HCT116 (cell line): Measurements from ENCODE around the gene SNHG17. TPM values are rescaled to one million over a fixed set of nuclear protein-coding genes. Genes with fewer than 3 reads are reported as not detected.

Experiments
- ATAC-seq: fragments of 200-7000 bp; cut with Tn5 transposase; 2 replicates; pipeline ENCODE4 v1.9.1; 2020; ENCODE audit warnings: mild to moderate bottlenecking, moderate library complexity
- BruUV-seq: library from RNA; stranded (reverse); fragments of 400-500 nt; replicated peaks from 2 replicates; lab custom pipeline; 2021; lab: Mats Ljungman, UMichigan
- CTCF ChIA-PET: fragments of 300-600 bp; sonication (Branson Sonifier 250); formaldehyde crosslinking; loops from one replicate; lab custom pipeline; 2021; ENCODE audit warnings: antibody characterized with exemption; lab: Charles Lee
- POLR2A ChIA-PET: fragments of 300-600, 350-600 bp; sonication (Branson Sonifier 250); formaldehyde crosslinking; loops from one replicate; lab custom pipeline; 2021; ENCODE audit warnings: antibody characterized with exemption; lab: Charles Lee
- RAD21 ChIA-PET, 2 experiments: fragments of 300-600 bp; sonication (Branson Sonifier 250); formaldehyde crosslinking; loops; one replicate each; lab custom pipeline; 2023; ENCODE audit warnings: low total read pairs in 2 of 2; ENCODE audit not compliant: uncharacterized antibody in 2 of 2, unreplicated experiment in 2 of 2, low non-redundant PET in 1 of 2; lab: Charles Lee
- DNase-seq: peaks from one replicate; pipeline ENCODE4 v3.0.0-alpha.2; 2010; ENCODE audit warnings: low read depth, low spot score
- H2AFZ ChIP-seq: fragments of 200-600 bp; shearing (Covaris generic), sonication (generic); 2 replicates; pipeline ENCODE4 v1.6.1; 2017; ENCODE audit warnings: low read depth, mixed run types, mixed read lengths, antibody characterized with exemption, low read length; ENCODE audit not compliant: poor library complexity, severe bottlenecking
- H3K27ac ChIP-seq: 2 replicates; pipeline ENCODE4 v1.5.1; 2012; ENCODE audit warnings: low read depth, low read length
- H3K27me3 ChIP-seq: fragments of 200-600 bp; sonication (generic); 2 replicates; pipeline ENCODE4 v1.6.1; 2016; ENCODE audit warnings: mixed run types, low read length, mixed read lengths; ENCODE audit not compliant: insufficient read depth
- H3K36me3 ChIP-seq, 2 experiments: fragments of 200-500 bp in 1 of 2; fragments of 200-600 bp in 1 of 2; sonication (Bioruptor generic) in 1 of 2; sonication (generic) in 1 of 2; 2 replicates each; pipeline versions ENCODE4 v1.5.1 to v1.6.1; 2014 to 2016; ENCODE audit warnings: low read length in 2 of 2, inconsistent platforms in 1 of 2, mixed read lengths in 1 of 2, mixed run types in 1 of 2; ENCODE audit not compliant: insufficient read depth in 2 of 2, control insufficient read depth in 1 of 2
- H3K4me1 ChIP-seq, 2 experiments: fragments of 200-600 bp in 1 of 2; sonication (generic) in 1 of 2; 2 replicates each; pipeline versions ENCODE4 v1.5.1 to v1.6.1; 2012 to 2017; ENCODE audit warnings: low read length in 2 of 2, inconsistent platforms in 1 of 2, mild to moderate bottlenecking in 1 of 2, mixed read lengths in 1 of 2, mixed run types in 1 of 2, moderate library complexity in 1 of 2; ENCODE audit not compliant: insufficient read depth in 2 of 2, control insufficient read depth in 1 of 2
- H3K4me2 ChIP-seq: fragments of 200-600 bp; sonication (generic); 2 replicates; pipeline ENCODE4 v1.6.1; 2017; ENCODE audit warnings: mixed run types, low read length, mixed read lengths
- H3K4me3 ChIP-seq, 2 experiments: fragments of 200-600 bp in 1 of 2; sonication (generic) in 1 of 2; replicated peaks in 1 of 2; 2 replicates each; pipeline ENCODE4 v1.5.1; 2011 to 2016; ENCODE audit warnings: low read length in 2 of 2, control low read depth in 1 of 2, low read depth in 1 of 2, mild to moderate bottlenecking in 1 of 2, mixed read lengths in 1 of 2, mixed run types in 1 of 2
- H3K79me2 ChIP-seq: fragments of 200-600 bp; sonication (generic); 2 replicates; pipeline ENCODE4 v1.6.1; 2017; ENCODE audit warnings: mild to moderate bottlenecking, mixed run types, low read length, moderate library complexity, mixed read lengths; ENCODE audit not compliant: insufficient read depth
- H3K9ac ChIP-seq: fragments of 200-600 bp; sonication (generic); 2 replicates; pipeline ENCODE4 v1.6.1; 2016; ENCODE audit warnings: low read length, mixed read lengths
- H3K9me2 ChIP-seq: fragments of 200-600 bp; sonication (generic), shearing (Covaris generic); 2 replicates; pipeline ENCODE4 v1.6.1; 2017; ENCODE audit warnings: mixed run types, mild to moderate bottlenecking, moderate library complexity; ENCODE audit not compliant: insufficient read depth
- H3K9me3 ChIP-seq, 2 experiments: fragments of 200-500 bp in 1 of 2; fragments of 200-600 bp in 1 of 2; sonication (Bioruptor generic) in 1 of 2; sonication (generic) in 1 of 2; 2 replicates each; pipeline ENCODE4 v1.6.1; 2014 to 2017; ENCODE audit warnings: low read length in 2 of 2, mixed read lengths in 2 of 2, inconsistent platforms in 1 of 2, low read depth in 1 of 2, mild to moderate bottlenecking in 1 of 2, mixed run types in 1 of 2, moderate library complexity in 1 of 2; ENCODE audit not compliant: control insufficient read depth in 1 of 2, insufficient read depth in 1 of 2
- H4K20me1 ChIP-seq: fragments of 200-600 bp; sonication (generic), shearing (Covaris generic); 2 replicates; pipeline ENCODE4 v1.6.1; 2017; ENCODE audit warnings: mixed run types, mild to moderate bottlenecking, moderate library complexity; ENCODE audit not compliant: insufficient read depth
- CBX3 ChIP-seq: IDR thresholded peaks from 2 replicates; pipeline ENCODE4 v1.6.1; 2012; ENCODE audit warnings: low read depth
- CEBPB ChIP-seq: IDR thresholded peaks from 2 replicates; pipeline ENCODE4 v1.6.1; 2012; ENCODE audit warnings: low read depth
- CTCF ChIP-seq, 3 experiments: fragments of 200-600 bp in 1 of 3; sonication (generic) in 1 of 3; IDR thresholded peaks in 2 of 3; conservative IDR thresholded peaks in 1 of 3; 2 replicates each; pipeline ENCODE4 v1.5.1; 2012 to 2017; ENCODE audit warnings: low read depth in 2 of 3, low read length in 2 of 3, antibody characterized with exemption in 1 of 3, borderline replicate concordance in 1 of 3, control low read depth in 1 of 3, mild to moderate bottlenecking in 1 of 3, mixed read lengths in 1 of 3, mixed run types in 1 of 3, moderate library complexity in 1 of 3; ENCODE audit not compliant: insufficient read depth in 1 of 3
- EGR1 ChIP-seq: IDR thresholded peaks from 2 replicates; pipeline ENCODE4 v1.6.1; 2012; ENCODE audit warnings: low read depth
- EZH2 ChIP-seq: fragments of 200-600 bp; sonication (generic); IDR thresholded peaks from 2 replicates; pipeline ENCODE4 v1.6.1; 2017; ENCODE audit warnings: antibody characterized with exemption, mixed run types
- FOSL1 ChIP-seq: IDR thresholded peaks from 2 replicates; pipeline ENCODE4 v1.6.1; 2012; ENCODE audit warnings: low read depth
- MAX ChIP-seq: IDR thresholded peaks from 2 replicates; pipeline ENCODE4 v1.6.1; 2012
- POLR2A ChIP-seq: IDR thresholded peaks from 2 replicates; pipeline ENCODE4 v1.7.0; 2011; ENCODE audit warnings: borderline replicate concordance; ENCODE audit not compliant: insufficient read depth, insufficient read length; ENCODE audit errors: extremely low read depth
- SIN3A ChIP-seq: IDR thresholded peaks from 2 replicates; pipeline ENCODE4 v1.6.1; 2012; ENCODE audit warnings: low read depth
- SP1 ChIP-seq: IDR thresholded peaks from 2 replicates; pipeline ENCODE4 v1.6.1; 2012; ENCODE audit warnings: low read depth
- TCF7L2 ChIP-seq: IDR thresholded peaks from 2 replicates; pipeline ENCODE4 v1.7.0; 2011; ENCODE audit warnings: borderline replicate concordance, inconsistent platforms; ENCODE audit not compliant: insufficient read depth, insufficient read length; ENCODE audit errors: extremely low read depth
- ZFX ChIP-seq: fragments of 450-650 bp; IDR thresholded peaks from 2 replicates; pipeline ENCODE4 v1.6.1; 2017
- ZNF274 ChIP-seq: fragments of 200-500 bp; sonication (Bioruptor generic); IDR thresholded peaks from 2 replicates; pipeline ENCODE4 v1.6.1; 2014; ENCODE audit warnings: mild to moderate bottlenecking, low read depth, low read length, inconsistent platforms
- intact Hi-C: fragments of 100-400 bp; cut with micrococcal nuclease; formaldehyde crosslinking; loops from 2 replicates; pipeline ENCODE4 v1.10.0; 2022
- total RNA-seq: library from RNA; stranded (reverse); gene quantifications from one replicate; pipeline ENCODE4 v1.2.1, GENCODE V29; 2021; ENCODE audit not compliant: unreplicated experiment

SNHG17 gene
- total RNA-seq, 1 experiment from 2014 or later, result 65.7 TPM

GRCh38 chr20:38447251-38447661 lies 12.1 kb upstream of the SNHG17 start:
- TF ChIP-seq ZNF274 (no peak), TCF7L2 (no peak), CBX3 (no peak), EZH2 (no peak), ZFX (no peak), CEBPB (no peak), FOSL1 (no peak), MAX (no peak), SP1 (no peak), POLR2A (no peak), EGR1 (no peak), CTCF (IDR thresholded peaks at IDR 0.05 in 2 of 3, conservative IDR thresholded peaks at IDR 0.05 in 1 of 3; ENCODE audit: borderline replicate concordance in 1 of 3, insufficient read depth in 1 of 3, low read depth in 2 of 3, low read length in 2 of 3) (no peak), SIN3A (no peak)
- peaks cover 7% of the 10 kb centered on the region for H3K79me2 ChIP-seq
- H2AFZ ChIP-seq, result no peak overlapping the region
- H3K9me2 ChIP-seq, result no peaks in the 10 kb centered on the region
- ATAC-seq (no peak), DNase-seq (no peak)
- no peaks in the 10 kb centered on the region for H3K9me3 ChIP-seq
- POLR2A ChIA-PET, result interaction anchor here (0.6 to 3.7 kb wide), 4 partner anchors 10 to 184 kb away, joined by 3 to 27 read pairs (median 4); partner anchors contain the start of gene SNHG17
- peak overlapping the region; percentile 72 for H3K27ac ChIP-seq
- H3K4me3 ChIP-seq, result peak overlapping the region; percentile 97 to 99
- H3K27me3 ChIP-seq, result no peaks in the 10 kb centered on the region
- peaks cover 5 to 38% of the 10 kb centered on the region in 2 experiments; a peak in 3 of 4 replicates for H3K4me1 ChIP-seq
- intact Hi-C loops, result no loop called here
- peak overlapping the region; percentile 98 for H3K9ac ChIP-seq
- H3K36me3 ChIP-seq, result peaks cover 0 to 7% of the 10 kb centered on the region in 2 experiments; a peak in 1 of 4 replicates
- peak overlapping the region; percentile 94 for H3K4me2 ChIP-seq
- no peaks in the 10 kb centered on the region for H4K20me1 ChIP-seq
- RAD21 ChIA-PET, result no interaction called here
- CTCF ChIA-PET, result interaction anchor here (1.6 to 1.9 kb wide), 3 partner anchors 9 to 12 kb away, joined by 3 to 15 read pairs (median 9); partner anchors contain the start of gene SNHG17
- BruUV-seq, result TSS peak; percentile 55
